Heart left ventricle (tissue), 16 donors: Measurements from ENCODE around the gene ATP13A1. TPM values are rescaled to one million over a fixed set of nuclear protein-coding genes. Genes with fewer than 3 reads are reported as not detected.

Source experiments
- ATAC-seq, 4 donors: fragments of 200-7000 bp; cut with Tn5 transposase; one replicate each; pipeline ENCODE4 v1.9.1; 2020 to 2022; ENCODE audit warnings: moderate library complexity in 4 of 4, mild to moderate bottlenecking in 3 of 4, moderate number of reproducible peaks in 1 of 4
- DNase-seq, 5 donors: peaks; one replicate each; pipeline ENCODE4 v3.0.0-alpha.2; 2020
- H3K27ac ChIP-seq, 12 donors: fragments of 200-600 bp; sonication (generic) in 4 of 12; one replicate each; pipeline versions ENCODE4 v1.5.0 to v1.8.0; 2016 to 2022; ENCODE audit warnings: mild to moderate bottlenecking in 2 of 12
- H3K27me3 ChIP-seq, 9 donors: fragments of 200-600 bp; sonication (generic) in 2 of 9; one replicate each; pipeline versions ENCODE4 v1.5.1 to v1.8.0; 2016 to 2022; ENCODE audit warnings: mild to moderate bottlenecking in 3 of 9
- H3K36me3 ChIP-seq, 9 donors: fragments of 200-600 bp; sonication (generic) in 2 of 9; one replicate each; pipeline versions ENCODE4 v1.5.0 to v1.8.0; 2018 to 2022; ENCODE audit warnings: mild to moderate bottlenecking in 2 of 9
- H3K4me1 ChIP-seq, 12 donors: fragments of 200-600 bp; sonication (generic) in 4 of 12; one replicate each; pipeline versions ENCODE4 v1.5.0 to v1.8.0; 2016 to 2022; ENCODE audit warnings: mild to moderate bottlenecking in 3 of 12
- H3K4me3 ChIP-seq, 12 donors: fragments of 200-600 bp; sonication (generic) in 4 of 12; one replicate each; pipeline versions ENCODE4 v1.5.0 to v1.8.0; 2017 to 2022; ENCODE audit warnings: mild to moderate bottlenecking in 9 of 12, moderate library complexity in 4 of 12
- H3K9me3 ChIP-seq, 12 donors: fragments of 200-600 bp; sonication (generic) in 4 of 12; one replicate each; pipeline versions ENCODE4 v1.5.0 to v1.8.0; 2016 to 2022; ENCODE audit warnings: mild to moderate bottlenecking in 1 of 12
- CTCF ChIP-seq, 12 donors: fragments of 200-600 bp; sonication (generic) in 4 of 12; IDR thresholded peaks; one replicate each; pipeline versions ENCODE4 v1.5.0 to v1.8.0; 2018 to 2022; ENCODE audit warnings: antibody characterized with exemption in 12 of 12, mild to moderate bottlenecking in 5 of 12
- POLR2A ChIP-seq, 2 donors: fragments of 450-650 bp; IDR thresholded peaks; one replicate each; pipeline ENCODE4 v1.6.1; 2017; ENCODE audit warnings: antibody characterized with exemption in 2 of 2, mild to moderate bottlenecking in 2 of 2, moderate library complexity in 2 of 2
- WGBS, 4 donors: extraction: QIAGEN DNeasy Blood & Tissue Kit in 2 of 4; methylation state at CpG; one replicate each; pipeline versions ENCODE4 v1.1.5 to v1.1.7; 2013 to 2018; 5-methylcytosine and 5-hydroxymethylcytosine counted together
- intact Hi-C, 10 donors: fragments of 100-400 bp; cut with DNase I; formaldehyde crosslinking; loops; one replicate each; pipeline versions ENCODE4 v1.11.1 to v1.14.2; 2022
- polyA plus RNA-seq, 2 donors: library from polyadenylated mRNA; stranded (reverse); fragments of 200-250 nt; gene quantifications; one replicate each; pipeline ENCODE4 v1.2.3, GENCODE V29; 2013
- total RNA-seq, 9 donors: library from RNA; depleted of rRNA in 2 of 9; stranded (reverse); fragments of >200 nt in 2 of 9; fragmentation: NEBNext Ultra II Directional in 3 of 9; extraction: Animal tissue kit (Norgen Biotek cat#: 25700) in 3 of 9; gene quantifications; one replicate each; pipeline versions ENCODE4 v1.1.0 to v1.2.4, GENCODE V29; 2016 to 2023
- donor health status: ischemic (EF 13 %, LVEDD 7.1; RV severe dilation, severe dysfunction).
- donor health status: healthy with polysubstance abuse.
- donor health status: DM: no; HTN: yes; CAD: no.
- donor health status: DM: no; HTN: no; CAD: no.
- donor health status: ischemic (EF 25% LVEDD 6.9; RV normal size, moderate dysfunction).
- donor health status: ischemic (EF 25% LVEDD 5.7; RV mildly dilated, moderate dysfunction).
- donor health status: healthy.
- donor health status: DM: yes; HTN: yes; CAD: no.
- donor health status: ischemic (EF 35%, LVEDD 5.7; RV mildly dilated, moderate dysfunction).
- donor health status: nonischemic (EF 11% LVEDD 7.7; RV severe dilation, severe dysfunction).
- donor health status: DM: yes; HTN: yes; CAD: no.
- donor health status: PGD.
- donor health status: ischemic (EF 29% LVEDD 5.4; RV normal size, mild dysfunction).
- donor health status: nonischemic (EF 23%, LVEDD 6.1; RV moderate dilation, normal function).

Gene ATP13A1
- total and polyA plus RNA-seq, 11 donors = 15.7 to 65.8 (median 22.0) TPM

- no peaks in the 10 kb centered on the region for H3K9me3 ChIP-seq
- H3K4me3 ChIP-seq = no peak overlapping the region
- TF ChIP-seq POLR2A (IDR thresholded peaks at IDR 0.05) (no peak), CTCF (IDR thresholded peaks at IDR 0.05) (no peak)
- H3K27me3 ChIP-seq = no peaks in the 10 kb centered on the region
- DNase-seq (peak in 1 of 5 donors; percentile 15), ATAC-seq (no peak)
- intact Hi-C loops = no loop called here
- peaks cover 7 to 100% (median 99%) of the 10 kb centered on the region in 9 donors for H3K36me3 ChIP-seq
- WGBS, 4 donors = 88 to 100% (median 95%) methylated on average over 6 to 9 of the region's 9 CpGs
- H3K4me1 ChIP-seq = peaks cover 0 to 10% (median 0%) of the 10 kb centered on the region in 12 donors
- H3K27ac ChIP-seq = no peak overlapping the region
Observed at GRCh38 chr19:19650331-19650730, 13.1 kb downstream of the ATP13A1 start.

GRCh38 chr19:19649580-19649995, 13.9 kb downstream of the ATP13A1 start:
- intact Hi-C loops = no loop called here
- H3K4me3 ChIP-seq = no peak overlapping the region
- peaks cover 0 to 10% (median 0%) of the 10 kb centered on the region in 12 donors for H3K4me1 ChIP-seq
- H3K36me3 ChIP-seq = peaks cover 3 to 100% (median 98%) of the 10 kb centered on the region in 9 donors
- H3K9me3 ChIP-seq = no peaks in the 10 kb centered on the region
- DNase-seq (peak in 1 of 5 donors; percentile 14), ATAC-seq (no peak)
- 95 to 100% (median 97%) methylated on average over 6 to 22 of the region's 22 CpGs for WGBS, 4 donors
- H3K27ac ChIP-seq = no peak overlapping the region
- TF ChIP-seq POLR2A (IDR thresholded peaks at IDR 0.05) (no peak), CTCF (IDR thresholded peaks at IDR 0.05) (no peak)
- H3K27me3 ChIP-seq = no peaks in the 10 kb centered on the region

GRCh38 chr19:19649155-19649554, 14.3 kb downstream of the ATP13A1 start:
- ATAC-seq (no peak), DNase-seq (no peak)
- TF ChIP-seq POLR2A (IDR thresholded peaks at IDR 0.05) (no peak), CTCF (IDR thresholded peaks at IDR 0.05) (no peak)
- peaks cover 0 to 10% (median 0%) of the 10 kb centered on the region in 12 donors for H3K4me1 ChIP-seq
- intact Hi-C loops = no loop called here
- no peak overlapping the region for H3K27ac ChIP-seq
- H3K27me3 ChIP-seq = no peaks in the 10 kb centered on the region
- WGBS, 4 donors = 76 to 92% (median 85%) methylated on average over 6 of the region's 6 CpGs
- H3K36me3 ChIP-seq = peaks cover 3 to 100% (median 94%) of the 10 kb centered on the region in 9 donors
- no peak overlapping the region for H3K4me3 ChIP-seq
- H3K9me3 ChIP-seq = no peaks in the 10 kb centered on the region

GRCh38 chr19:19647037-19647835, 16.2 kb downstream of the ATP13A1 start:
- TF ChIP-seq CTCF (IDR thresholded peaks at IDR 0.05) = no peak
- no peak for TF ChIP-seq POLR2A (IDR thresholded peaks at IDR 0.05)

More at GRCh38 chr19:19647037-19647835, 16.2 kb downstream of the ATP13A1 start:
- WGBS, 4 donors = 90 to 95% (median 93%) methylated on average over 21 to 29 of the region's 29 CpGs
- DNase-seq = peak in 1 of 5 donors; percentile 26
- H3K9me3 ChIP-seq = no peaks in the 10 kb centered on the region
- ATAC-seq = no peak
- H3K4me3 ChIP-seq = no peak overlapping the region
- H3K27ac ChIP-seq = no peak overlapping the region
- H3K4me1 ChIP-seq = peaks cover 0 to 24% (median 7%) of the 10 kb centered on the region in 12 donors
- no peaks in the 10 kb centered on the region for H3K27me3 ChIP-seq
- H3K36me3 ChIP-seq = peaks cover 3 to 83% (median 75%) of the 10 kb centered on the region in 9 donors
- intact Hi-C loops = no loop called here
